Activated CD4-positive, alpha-beta T cell treated with anti-CD3 and anti-CD28 coated beads, Interleukin-2, Interleukin-6, amounts not matched to agents 100 ng/mL and 50 ng/mL, durations not matched to agents 16 hours and 8 hours (primary cell): Measurements from ENCODE around the gene CAMK1G.

Source experiments
- DNase-seq: peaks from one replicate; pipeline ENCODE4 v3.0.0-alpha.2; 2020

CAMK1G gene

GRCh38 chr1:209583408-209583807 is at the start of gene CAMK1G:
TSS of gene CAMK1G (plus strand) at chr1:209583714. CDS start at chr1:209594984, 11,270 bp downstream.
- no peak for DNase-seq

- no peak for DNase-seq
Measured at GRCh38 chr1:209534496-209535250, 48.8 kb upstream of the CAMK1G start.

GRCh38 chr1:209536843-209537242 is 46.7 kb upstream of the CAMK1G start:
- DNase-seq: no peak

- no peak for DNase-seq
Measured at GRCh38 chr1:209537336-209538114, 46.0 kb upstream of the CAMK1G start.

GRCh38 chr1:209539576-209539975 is 43.9 kb upstream of the CAMK1G start:
- no peak for DNase-seq

GRCh38 chr1:209542585-209542984 is 40.9 kb upstream of the CAMK1G start:
- DNase-seq: peak; percentile 31

- no peak for DNase-seq
Measured at GRCh38 chr1:209544098-209544497, 39.4 kb upstream of the CAMK1G start.

GRCh38 chr1:209545423-209545822 is 38.1 kb upstream of the CAMK1G start:
- no peak for DNase-seq

GRCh38 chr1:209546390-209547085 is 37.0 kb upstream of the CAMK1G start:
- DNase-seq: no peak

GRCh38 chr1:209547626-209548025 is 35.9 kb upstream of the CAMK1G start:
- no peak for DNase-seq

- DNase-seq: no peak
Measured at GRCh38 chr1:209549443-209550205, 33.9 kb upstream of the CAMK1G start.

GRCh38 chr1:209550519-209550918 is 33.0 kb upstream of the CAMK1G start:
- DNase-seq: no peak

- DNase-seq: no peak
Measured at GRCh38 chr1:209552406-209553264, 30.9 kb upstream of the CAMK1G start.

GRCh38 chr1:209554761-209555611 is 28.5 kb upstream of the CAMK1G start:
- DNase-seq: no peak

- no peak for DNase-seq
Measured at GRCh38 chr1:209556162-209556690, 27.3 kb upstream of the CAMK1G start.

- no peak for DNase-seq
Measured at GRCh38 chr1:209557221-209557620, 26.3 kb upstream of the CAMK1G start.

GRCh38 chr1:209560529-209560928 is 23.0 kb upstream of the CAMK1G start:
- DNase-seq: no peak

- DNase-seq: no peak
Measured at GRCh38 chr1:209560952-209561351, 22.6 kb upstream of the CAMK1G start.

- DNase-seq: no peak
Measured at GRCh38 chr1:209561532-209561931, 22.0 kb upstream of the CAMK1G start.

GRCh38 chr1:209564849-209565248 is 18.7 kb upstream of the CAMK1G start:
- DNase-seq: no peak
